DOHH2 (cell line): Measurements from ENCODE around the gene ZSCAN5A.
"Not testable (repeated sequence)": the region's sequence is repeated elsewhere in the genome, so short reads cannot be mapped to it uniquely, and the experiment has no call there.

Experiments used
- CTCF ChIP-seq: fragments of 200-600 bp; sonication (generic); IDR thresholded peaks from one replicate; pipeline ENCODE4 v1.5.1; 2014; ENCODE audit warnings: antibody characterized with exemption, mild to moderate bottlenecking, low read depth, low read length; ENCODE audit not compliant: poor library complexity, severe bottlenecking
- EZH2phosphoT487 ChIP-seq: fragments of 200-600 bp; sonication (generic); IDR thresholded peaks from 2 replicates; pipeline ENCODE4 v1.6.1; 2017; ENCODE audit warnings: borderline replicate concordance, mild to moderate bottlenecking, antibody characterized with exemption, low read length, moderate library complexity, mixed read lengths

DNA sequence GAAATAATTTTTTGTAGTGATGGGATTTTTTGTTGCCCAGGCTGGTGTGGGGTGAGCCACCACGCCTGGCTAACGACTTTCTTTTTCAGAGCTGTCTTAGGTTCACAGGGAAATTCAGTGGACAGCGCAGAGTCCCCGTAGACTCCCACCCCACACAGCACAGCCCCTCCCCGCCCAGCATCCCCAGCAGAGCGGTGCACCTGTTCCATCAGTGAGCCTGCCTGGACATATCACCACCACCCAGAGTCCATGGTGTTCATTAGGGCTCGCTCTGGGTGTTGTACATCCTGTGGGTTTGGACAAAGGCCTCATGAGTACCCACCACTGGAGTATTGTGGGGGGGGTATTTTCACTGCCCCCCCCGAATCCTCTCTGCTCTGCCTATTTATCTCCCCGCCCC is 104.6 kb downstream of the ZSCAN5A start:
- TF ChIP-seq CTCF, EZH2phosphoT487: not testable (repeated sequence)
